ENCODE measurements around the gene GREM2.

GRCh38 chr1:240528591-240528990 is 83.4 kb downstream of the GREM2 start:
- TF ChIP-seq, protein P1, sequence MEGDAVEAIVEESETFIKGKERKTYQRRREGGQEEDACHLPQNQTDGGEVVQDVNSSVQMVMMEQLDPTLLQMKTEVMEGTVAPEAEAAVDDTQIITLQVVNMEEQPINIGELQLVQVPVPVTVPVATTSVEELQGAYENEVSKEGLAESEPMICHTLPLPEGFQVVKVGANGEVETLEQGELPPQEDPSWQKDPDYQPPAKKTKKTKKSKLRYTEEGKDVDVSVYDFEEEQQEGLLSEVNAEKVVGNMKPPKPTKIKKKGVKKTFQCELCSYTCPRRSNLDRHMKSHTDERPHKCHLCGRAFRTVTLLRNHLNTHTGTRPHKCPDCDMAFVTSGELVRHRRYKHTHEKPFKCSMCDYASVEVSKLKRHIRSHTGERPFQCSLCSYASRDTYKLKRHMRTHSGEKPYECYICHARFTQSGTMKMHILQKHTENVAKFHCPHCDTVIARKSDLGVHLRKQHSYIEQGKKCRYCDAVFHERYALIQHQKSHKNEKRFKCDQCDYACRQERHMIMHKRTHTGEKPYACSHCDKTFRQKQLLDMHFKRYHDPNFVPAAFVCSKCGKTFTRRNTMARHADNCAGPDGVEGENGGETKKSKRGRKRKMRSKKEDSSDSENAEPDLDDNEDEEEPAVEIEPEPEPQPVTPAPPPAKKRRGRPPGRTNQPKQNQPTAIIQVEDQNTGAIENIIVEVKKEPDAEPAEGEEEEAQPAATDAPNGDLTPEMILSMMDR (conservative IDR thresholded peaks at IDR 0.05; ENCODE audit: low read length): no peak
- no peak for TF ChIP-seq EZH2phosphoT487 (IDR thresholded peaks at IDR 0.05; ENCODE audit: borderline replicate concordance)

All from Loucy (cell line).